SIG-M5 treated with dmso at 0.1 percent for 504 hours (cell line): Measurements from ENCODE around the gene EP300.
"Not testable (repeated sequence)": the region's sequence is repeated elsewhere in the genome, so short reads cannot be mapped to it uniquely, and the experiment has no call there.

ENCODE experiments used
- DNase-seq: peaks from one replicate; lab custom pipeline; 2025; ENCODE audit not compliant: unreplicated experiment; lab: John Stamatoyannopoulos, UW

EP300 gene

GRCh38 chr22:41078931-41079330 is 13.5 kb upstream of the EP300 start:
- no peak for DNase-seq

DNA sequence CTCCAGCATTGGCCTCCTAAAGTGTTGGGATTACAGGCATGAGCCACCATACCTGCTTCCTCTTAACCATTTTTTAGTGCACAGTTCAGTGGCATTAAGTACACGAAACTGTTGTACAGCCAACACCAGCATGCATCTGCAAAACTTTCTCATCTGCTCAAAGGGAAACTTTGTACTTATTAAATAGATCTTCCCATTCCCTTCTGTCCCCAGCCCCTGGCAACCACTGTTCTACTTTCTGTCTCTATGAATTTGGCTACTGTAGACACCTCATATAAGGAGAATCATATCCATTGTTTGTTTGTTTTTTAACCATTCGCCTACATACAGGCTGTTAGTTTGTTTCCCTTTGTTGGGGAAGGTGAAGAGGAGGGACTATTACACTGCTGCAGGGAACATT is 6.5 kb upstream of the EP300 start:
- no peak for DNase-seq

DNA sequence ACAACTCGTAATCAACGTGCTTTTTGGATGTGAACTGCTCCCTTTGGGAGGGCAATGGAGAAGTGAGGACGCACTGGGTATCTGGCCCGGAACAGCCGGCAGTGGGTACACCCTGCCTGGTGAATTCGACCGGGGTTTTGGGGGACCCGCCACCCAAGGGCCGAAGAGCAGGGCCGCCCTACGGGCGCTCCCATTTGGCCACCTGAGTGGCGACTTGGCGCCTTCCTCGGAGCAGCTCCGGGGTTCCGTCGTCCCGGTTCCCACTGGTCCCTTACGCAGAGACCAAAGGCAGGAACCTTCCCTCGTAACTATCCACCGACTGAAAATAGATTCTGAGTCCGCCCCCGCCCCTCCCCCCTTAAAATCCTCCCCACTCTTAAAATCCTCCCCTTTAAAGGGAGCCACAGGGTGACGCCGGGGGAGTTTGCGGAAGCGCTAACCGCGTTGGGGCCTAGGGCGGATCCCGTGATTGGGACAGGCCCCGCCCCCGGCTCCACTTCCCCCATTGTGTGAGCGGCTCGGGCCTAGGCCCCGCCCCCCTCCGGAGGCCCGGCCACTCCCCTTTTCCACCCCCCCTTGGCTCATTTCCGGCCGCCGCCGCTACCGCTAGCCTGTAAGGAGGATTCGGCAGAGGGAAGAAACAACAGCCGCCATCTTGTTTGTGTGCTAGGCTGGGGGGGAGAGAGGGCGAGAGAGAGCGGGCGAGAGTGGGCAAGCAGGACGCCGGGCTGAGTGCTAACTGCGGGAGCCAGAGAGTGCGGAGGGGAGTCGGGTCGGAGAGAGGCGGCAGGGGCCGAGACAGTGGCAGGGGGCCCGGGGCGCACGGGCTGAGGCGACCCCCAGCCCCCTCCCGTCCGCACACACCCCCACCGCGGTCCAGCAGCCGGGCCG is 1.0 kb upstream of the EP300 start:
- peak; percentile 95 for DNase-seq

- peak; percentile 40 for DNase-seq
Measured at GRCh38 chr22:41092847-41093411, 537 bp downstream of the EP300 start.

GRCh38 chr22:41094041-41094593 is 1.7 kb downstream of the EP300 start:
- peak; percentile 35 for DNase-seq

GRCh38 chr22:41096391-41096790 is 4.0 kb downstream of the EP300 start:
- no peak for DNase-seq

- DNase-seq: no peak
Measured at GRCh38 chr22:41096841-41097240, 4.4 kb downstream of the EP300 start.

GRCh38 chr22:41099036-41099435 is 6.6 kb downstream of the EP300 start:
- DNase-seq: no peak

DNA sequence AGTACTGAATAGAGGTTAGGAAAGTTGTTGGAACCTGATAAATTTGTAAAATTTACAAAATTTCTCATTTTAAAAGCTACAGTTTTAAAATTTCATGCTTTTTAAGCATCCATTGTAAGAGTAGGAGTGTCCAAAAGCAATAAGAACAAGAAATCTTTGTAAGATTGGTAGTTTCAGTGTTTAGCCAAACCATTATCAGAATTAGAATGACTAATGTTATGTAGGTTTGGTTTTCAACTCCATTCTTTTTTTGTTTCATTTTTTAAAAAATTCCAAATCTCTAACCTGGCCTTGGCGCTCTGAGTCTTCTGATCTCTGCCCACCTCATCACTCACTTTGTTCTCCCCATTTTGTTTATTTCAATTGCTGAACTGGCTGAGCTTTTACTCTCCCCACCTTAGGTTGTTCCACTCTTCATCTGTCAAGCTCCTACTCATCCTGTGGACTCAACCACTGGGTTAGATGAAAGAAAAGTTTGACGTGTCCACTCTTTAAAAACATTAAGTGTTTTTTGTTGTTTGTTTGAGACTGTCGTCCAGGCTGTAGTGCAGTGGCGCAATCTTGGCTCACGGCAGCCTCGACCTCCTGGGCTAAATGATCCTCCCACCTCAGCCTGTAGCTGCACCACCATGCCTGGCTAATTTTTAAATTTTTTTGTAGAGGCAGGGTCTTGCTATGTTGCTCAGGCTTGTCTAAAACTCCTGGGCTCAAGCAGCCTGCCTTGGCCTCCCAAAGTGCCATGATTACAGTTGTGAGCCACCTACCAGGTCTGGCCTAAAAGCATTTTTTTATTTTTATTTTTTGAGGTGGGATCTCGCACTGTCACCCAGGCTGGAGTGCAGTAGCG is 14.0 kb downstream of the EP300 start:
- DNase-seq: no peak

DNA sequence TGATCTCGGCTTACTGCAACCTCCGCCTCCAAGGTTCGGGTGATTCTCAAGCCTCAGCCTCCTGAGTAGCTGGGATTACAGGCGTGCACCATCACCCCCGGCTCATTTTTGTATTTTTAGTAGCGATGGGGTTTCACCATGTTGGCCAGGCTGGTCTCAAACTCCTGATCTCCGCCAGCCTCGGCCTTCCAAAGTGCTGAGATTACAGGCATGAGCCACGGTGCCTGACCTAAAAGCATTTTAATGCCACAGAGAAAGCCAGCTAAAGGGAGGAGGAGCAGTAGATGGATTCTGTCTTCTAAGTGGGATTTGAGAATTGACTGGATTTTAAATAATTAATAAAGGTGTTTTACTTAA is 14.6 kb downstream of the EP300 start:
- not testable (repeated sequence) for DNase-seq

DNA sequence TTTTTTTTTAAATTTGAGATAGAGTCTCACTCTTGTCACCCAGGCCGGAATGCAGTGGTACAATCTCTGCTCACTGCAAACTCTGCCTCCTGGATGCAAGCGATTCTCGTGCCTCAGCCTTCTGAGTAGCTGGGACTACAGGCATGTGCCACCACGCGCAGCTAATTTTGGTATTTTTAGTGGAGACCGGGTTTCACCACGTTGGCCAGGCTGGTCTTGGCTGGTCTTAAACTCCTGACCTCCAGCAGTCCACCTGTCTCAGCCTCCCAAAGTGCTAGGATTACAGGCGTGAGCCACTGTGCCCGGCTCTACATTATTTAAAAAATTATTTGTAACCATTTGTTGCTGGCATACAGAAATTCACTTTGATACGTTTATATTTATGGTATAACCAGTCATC is 18.6 kb downstream of the EP300 start:
- no peak for DNase-seq

DNA sequence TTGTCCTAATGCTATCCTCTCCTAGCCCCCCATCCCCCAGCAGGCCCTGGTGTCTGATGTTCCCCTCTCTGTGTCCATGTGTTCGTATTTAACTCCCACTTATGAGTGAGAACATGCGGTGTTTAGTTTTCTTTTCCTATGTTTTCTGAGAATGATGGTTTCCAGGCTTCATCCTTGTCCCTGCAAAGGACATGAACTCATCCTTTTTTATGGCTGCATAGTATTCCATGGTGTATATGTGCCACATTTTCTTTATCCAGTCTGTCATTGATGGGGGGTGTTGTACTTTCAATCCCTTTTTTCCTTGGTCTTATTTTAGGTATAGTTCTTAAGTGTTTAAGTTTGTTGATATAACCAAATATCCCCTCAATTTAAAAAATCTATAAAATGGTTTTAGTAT is 23.9 kb downstream of the EP300 start:
- no peak for DNase-seq

DNA sequence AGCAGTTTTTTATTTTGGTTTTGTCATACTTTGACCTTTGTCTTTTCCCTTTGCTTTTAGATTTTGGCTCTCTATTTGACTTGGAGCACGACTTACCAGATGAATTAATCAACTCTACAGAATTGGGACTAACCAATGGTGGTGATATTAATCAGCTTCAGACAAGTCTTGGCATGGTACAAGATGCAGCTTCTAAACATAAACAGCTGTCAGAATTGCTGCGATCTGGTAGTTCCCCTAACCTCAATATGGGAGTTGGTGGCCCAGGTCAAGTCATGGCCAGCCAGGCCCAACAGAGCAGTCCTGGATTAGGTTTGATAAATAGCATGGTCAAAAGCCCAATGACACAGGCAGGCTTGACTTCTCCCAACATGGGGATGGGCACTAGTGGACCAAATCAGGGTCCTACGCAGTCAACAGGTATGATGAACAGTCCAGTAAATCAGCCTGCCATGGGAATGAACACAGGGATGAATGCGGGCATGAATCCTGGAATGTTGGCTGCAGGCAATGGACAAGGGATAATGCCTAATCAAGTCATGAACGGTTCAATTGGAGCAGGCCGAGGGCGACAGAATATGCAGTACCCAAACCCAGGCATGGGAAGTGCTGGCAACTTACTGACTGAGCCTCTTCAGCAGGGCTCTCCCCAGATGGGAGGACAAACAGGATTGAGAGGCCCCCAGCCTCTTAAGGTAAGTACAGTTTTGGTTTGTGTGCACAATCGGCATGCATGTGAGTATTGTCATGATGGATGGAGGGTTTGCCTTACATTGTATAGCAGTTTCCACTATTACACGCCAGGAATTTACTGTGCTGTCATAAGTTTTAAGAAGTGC is 25.0 kb downstream of the EP300 start:
- no peak for DNase-seq

- DNase-seq: no peak
Measured at GRCh38 chr22:41123151-41123550, 30.8 kb downstream of the EP300 start.

DNA sequence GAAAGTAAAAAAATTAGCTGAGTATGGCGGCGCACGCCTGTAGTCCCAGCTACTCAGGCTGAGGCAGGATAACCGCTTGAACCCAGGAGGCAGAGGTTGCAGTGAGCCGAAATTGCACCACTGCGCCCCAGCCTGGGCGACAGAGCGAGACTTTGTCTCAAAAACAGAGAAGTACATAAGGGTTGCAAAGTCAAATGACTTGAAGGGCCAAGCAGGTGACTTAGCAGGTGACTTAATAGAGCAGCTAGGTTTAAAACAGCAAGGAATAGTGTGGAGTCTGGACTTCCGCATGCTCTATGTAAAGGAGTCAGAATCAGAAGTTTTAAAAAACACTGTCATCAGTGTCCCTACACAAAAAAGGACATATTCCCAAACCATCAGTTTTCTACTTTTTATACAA is 31.7 kb downstream of the EP300 start:
- DNase-seq: no peak

DNA sequence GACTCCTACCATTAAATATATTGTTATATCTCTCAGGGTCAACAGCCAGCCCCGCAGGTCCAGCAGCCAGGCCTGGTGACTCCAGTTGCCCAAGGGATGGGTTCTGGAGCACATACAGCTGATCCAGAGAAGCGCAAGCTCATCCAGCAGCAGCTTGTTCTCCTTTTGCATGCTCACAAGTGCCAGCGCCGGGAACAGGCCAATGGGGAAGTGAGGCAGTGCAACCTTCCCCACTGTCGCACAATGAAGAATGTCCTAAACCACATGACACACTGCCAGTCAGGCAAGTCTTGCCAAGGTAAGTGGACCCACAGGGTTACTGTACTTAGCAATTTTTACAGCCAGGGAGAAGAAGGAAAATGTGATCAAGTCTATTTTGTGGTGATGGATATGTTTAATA is 35.1 kb downstream of the EP300 start:
- DNase-seq: peak; percentile 3

- no peak for DNase-seq
Measured at GRCh38 chr22:41128606-41129005, 36.2 kb downstream of the EP300 start.

GRCh38 chr22:41132550-41132949 is 40.2 kb downstream of the EP300 start:
- peak; percentile 5 for DNase-seq

DNA sequence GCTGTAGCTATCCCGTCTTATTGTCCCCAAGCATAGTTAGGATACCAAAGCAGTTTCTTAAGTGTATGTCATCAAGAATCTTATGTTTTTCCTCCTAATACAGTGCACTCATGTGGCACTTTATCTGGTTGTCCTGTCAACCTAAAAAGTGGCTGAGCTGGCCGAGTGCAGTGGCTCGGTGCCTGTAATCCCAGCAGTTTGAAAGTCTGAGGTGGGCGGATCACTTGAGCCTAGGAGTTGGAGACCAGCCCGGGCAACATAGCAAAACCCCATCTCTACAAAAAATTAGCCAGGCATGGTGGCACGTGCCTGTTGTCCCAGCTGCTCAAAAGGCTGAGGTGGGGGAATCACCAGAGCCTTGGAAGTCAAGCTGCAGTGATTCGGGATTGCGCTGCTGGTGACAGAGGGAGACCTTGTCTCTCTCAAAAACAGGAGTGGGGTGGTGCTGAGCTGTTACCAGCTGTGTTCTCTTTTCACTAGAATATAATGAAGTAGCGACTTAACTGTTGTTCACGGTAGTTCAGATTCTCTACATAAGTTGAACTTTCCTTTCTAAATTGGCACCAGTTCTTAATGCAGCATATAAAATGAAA is 48.1 kb downstream of the EP300 start:
- DNase-seq: no peak

DNA sequence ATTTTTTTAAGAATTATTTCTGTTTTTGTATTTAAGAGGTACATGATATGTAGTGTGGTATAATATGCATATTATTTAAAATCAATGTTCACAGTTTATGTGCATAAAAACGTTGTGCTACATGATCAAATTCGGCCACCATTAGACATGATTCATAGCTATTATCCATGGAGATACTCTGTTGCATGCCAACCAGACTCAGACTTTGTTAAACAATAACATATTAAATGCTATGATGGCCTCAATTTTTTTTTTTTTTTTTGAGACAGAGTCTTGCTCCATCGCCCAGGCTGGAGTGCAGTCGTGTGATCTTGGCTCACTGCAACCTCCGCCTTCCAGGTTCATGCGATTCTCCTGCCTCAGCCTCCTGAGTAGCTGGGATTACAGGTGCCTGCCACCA is 53.5 kb downstream of the EP300 start:
- not testable (repeated sequence) for DNase-seq
